Measurements from ENCODE around the gene DNAH17. TPM values are rescaled to one million over a fixed set of nuclear protein-coding genes. Genes with fewer than 3 reads are reported as not detected.

Gene DNAH17
- total RNA-seq, 1 experiment from 2014 or later: 0.13 TPM

GRCh38 chr17:78375401-78376151 lies 201.6 kb downstream of the DNAH17 start:
- H3K23ac ChIP-seq (ENCODE audit: insufficient read length, low read depth, low read length): no peak overlapping the region
- no peaks in the 10 kb centered on the region for H3K9me3 Mint-ChIP-seq
- H4K91ac ChIP-seq (ENCODE audit: insufficient read length, low read depth, low read length): no peak overlapping the region
- no peaks in the 10 kb centered on the region for H3K79me1 ChIP-seq (ENCODE audit: insufficient read depth, low read depth, low read length, poor library complexity, severe bottlenecking)
- H3K4me2 ChIP-seq (ENCODE audit: insufficient read depth, insufficient read length, low read length): no peak overlapping the region
- H3K27me3 Mint-ChIP-seq (ENCODE audit: low read depth): no peaks in the 10 kb centered on the region
- H2AK5ac ChIP-seq (ENCODE audit: insufficient read length, low read length): no peak overlapping the region
- peak overlapping the region; percentile 96 to 100 (median 99) for H3K27ac Mint-ChIP-seq
- DNase-seq: no peak
- no peak overlapping the region for H2BK15ac ChIP-seq (ENCODE audit: low read depth, low read length)
- no peaks in the 10 kb centered on the region for H3K27me3 ChIP-seq (ENCODE audit: insufficient read depth, low read length)
- H4K5ac ChIP-seq (ENCODE audit: insufficient read length, low read depth, low read length): no peak overlapping the region
- H3K36me3 Mint-ChIP-seq (ENCODE audit: insufficient read depth in 1 of 3, low read depth in 3 of 3): peaks cover 2 to 6% (median 5%) of the 10 kb centered on the region in 3 experiments; a peak in 5 of 7 replicates
- no peak overlapping the region for H3K18ac ChIP-seq (ENCODE audit: insufficient read length, low read depth, low read length)
- H2AFZ ChIP-seq (ENCODE audit: low read length): no peak overlapping the region
- no peak overlapping the region for H2BK120ac ChIP-seq (ENCODE audit: low read depth, low read length, poor library complexity, severe bottlenecking)
- no peak overlapping the region for H2BK20ac ChIP-seq (ENCODE audit: low read depth, low read length, poor library complexity, severe bottlenecking)
- H2BK5ac ChIP-seq (ENCODE audit: insufficient read length, low read length): no peak overlapping the region
- H3T11ph ChIP-seq (ENCODE audit: low read length): no peak overlapping the region
- H3K14ac ChIP-seq (ENCODE audit: insufficient read depth, low read length): no peak overlapping the region
- no CpG with 5 or more reads among the region's 9 CpGs for WGBS (ENCODE audit: extremely low coverage, insufficient read length, low lambda C conversion rate)
- no peak overlapping the region for H2BK12ac ChIP-seq (ENCODE audit: insufficient read length, low read depth, low read length)
- peak overlapping the region in 1 of 2 experiments; percentile 42; a peak in 2 of 5 replicates for H3K4me3 Mint-ChIP-seq
- H3K9me3 ChIP-seq (ENCODE audit: control insufficient read depth, low read depth, low read length): no peaks in the 10 kb centered on the region
- H3K9ac ChIP-seq (ENCODE audit: extremely low read depth, insufficient read length, low read length): no peak overlapping the region
- H4K20me1 ChIP-seq (ENCODE audit: control insufficient read depth, insufficient read depth, insufficient read length): no peaks in the 10 kb centered on the region
- H3K4me1 ChIP-seq (ENCODE audit: insufficient read depth, low read length): peaks cover 2% of the 10 kb centered on the region; the same call in 1 of the 2 replicates
- H3K4ac ChIP-seq (ENCODE audit: low read depth, low read length): no peak overlapping the region
- H3K79me2 ChIP-seq (ENCODE audit: insufficient read depth, low read length): peaks cover 16% of the 10 kb centered on the region; the same call in 1 of the 2 replicates
- no peak overlapping the region for H3K27ac ChIP-seq (ENCODE audit: insufficient read length, low read depth, low read length)
- peaks cover 56 to 60% of the 10 kb centered on the region in 2 experiments for H3K4me1 Mint-ChIP-seq
- H3K23me2 ChIP-seq (ENCODE audit: insufficient read length, low read depth, low read length, poor library complexity, severe bottlenecking): peaks cover 7% of the 10 kb centered on the region
- no peak overlapping the region for H4K8ac ChIP-seq (replicated peaks; ENCODE audit: insufficient read length, low read depth, low read length)
- H3K56ac ChIP-seq (ENCODE audit: insufficient read length, low read depth, low read length): no peak overlapping the region
- TF ChIP-seq, protein P1, sequence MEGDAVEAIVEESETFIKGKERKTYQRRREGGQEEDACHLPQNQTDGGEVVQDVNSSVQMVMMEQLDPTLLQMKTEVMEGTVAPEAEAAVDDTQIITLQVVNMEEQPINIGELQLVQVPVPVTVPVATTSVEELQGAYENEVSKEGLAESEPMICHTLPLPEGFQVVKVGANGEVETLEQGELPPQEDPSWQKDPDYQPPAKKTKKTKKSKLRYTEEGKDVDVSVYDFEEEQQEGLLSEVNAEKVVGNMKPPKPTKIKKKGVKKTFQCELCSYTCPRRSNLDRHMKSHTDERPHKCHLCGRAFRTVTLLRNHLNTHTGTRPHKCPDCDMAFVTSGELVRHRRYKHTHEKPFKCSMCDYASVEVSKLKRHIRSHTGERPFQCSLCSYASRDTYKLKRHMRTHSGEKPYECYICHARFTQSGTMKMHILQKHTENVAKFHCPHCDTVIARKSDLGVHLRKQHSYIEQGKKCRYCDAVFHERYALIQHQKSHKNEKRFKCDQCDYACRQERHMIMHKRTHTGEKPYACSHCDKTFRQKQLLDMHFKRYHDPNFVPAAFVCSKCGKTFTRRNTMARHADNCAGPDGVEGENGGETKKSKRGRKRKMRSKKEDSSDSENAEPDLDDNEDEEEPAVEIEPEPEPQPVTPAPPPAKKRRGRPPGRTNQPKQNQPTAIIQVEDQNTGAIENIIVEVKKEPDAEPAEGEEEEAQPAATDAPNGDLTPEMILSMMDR (conservative IDR thresholded peaks at IDR 0.05): no peak

Measured in H9 (cell line).